H1 (cell line): Measurements from ENCODE around the gene HEPHL1. TPM values are rescaled to one million over a fixed set of nuclear protein-coding genes. Genes with fewer than 3 reads are reported as not detected.

Experiments used
- CTCF ChIA-PET: fragments of 300-600 bp; sonication (Branson Sonifier 250); formaldehyde crosslinking; loops from one replicate; lab custom pipeline; 2021; ENCODE audit not compliant: partially characterized antibody; lab: Charles Lee
- POLR2A ChIA-PET: fragments of 300-600 bp; sonication (Branson Sonifier 250); formaldehyde crosslinking; loops from one replicate; lab custom pipeline; 2021; ENCODE audit warnings: inconsistent platforms; ENCODE audit not compliant: partially characterized antibody; lab: Charles Lee
- DNase-seq, 2 experiments: peaks; one replicate each; pipeline versions ENCODE4 v3.0.0 to v3.0.0-alpha.2; 2010 to 2022; ENCODE audit warnings: low spot score in 2 of 2, low read depth in 1 of 2, mixed read lengths in 1 of 2
- FAIRE-seq: peaks from 2 replicates; lab custom pipeline; 2011; peaks lifted over from hg19 to GRCh38; lab: Jason Lieb, UNC
- H2AFZ ChIP-seq: 2 replicates; pipeline ENCODE4 v1.8.1; 2012; ENCODE audit warnings: low read length, inconsistent platforms
- H2AK5ac ChIP-seq: 2 replicates; pipeline ENCODE4 v1.6.1; 2013; ENCODE audit warnings: low read depth, low read length
- H2BK120ac ChIP-seq: replicated peaks from 2 replicates; pipeline ENCODE3; 2013; ENCODE audit warnings: low read depth, low read length, inconsistent platforms
- H2BK12ac ChIP-seq: 2 replicates; pipeline ENCODE4 v1.6.1; 2013; ENCODE audit warnings: low read depth, low read length
- H2BK15ac ChIP-seq: 2 replicates; pipeline ENCODE4 v1.6.1; 2013; ENCODE audit warnings: low read length
- H2BK20ac ChIP-seq: 2 replicates; pipeline ENCODE4 v1.6.1; 2013; ENCODE audit warnings: low read length
- H2BK5ac ChIP-seq: 2 replicates; pipeline ENCODE4 v1.6.1; 2013; ENCODE audit warnings: low read depth, low read length
- H3K14ac ChIP-seq: 2 replicates; pipeline ENCODE4 v1.6.1; 2013; ENCODE audit warnings: inconsistent platforms; ENCODE audit not compliant: insufficient read length
- H3K18ac ChIP-seq: 2 replicates; pipeline ENCODE4 v1.6.1; 2013; ENCODE audit warnings: low read length; ENCODE audit errors: extremely low read depth
- H3K23ac ChIP-seq: 2 replicates; pipeline ENCODE4 v1.6.1; 2013; ENCODE audit warnings: inconsistent platforms; ENCODE audit not compliant: insufficient read length
- H3K23me2 ChIP-seq: 2 replicates; pipeline ENCODE4 v1.6.1; 2013; ENCODE audit warnings: low read depth, low read length
- H3K27ac ChIP-seq: 2 replicates; pipeline ENCODE4 v1.6.1; 2011; ENCODE audit warnings: low read depth, low read length, inconsistent platforms
- H3K27me3 ChIP-seq, 4 experiments: replicated peaks in 1 of 4; 1 replicate in 1 of 4; 2 replicates in 3 of 4; pipeline versions ENCODE4 v1.6.1 to v1.8.1; 2011 to 2013; ENCODE audit warnings: low read length in 3 of 4, mild to moderate bottlenecking in 3 of 4, inconsistent platforms in 2 of 4, mixed read lengths in 2 of 4, moderate library complexity in 1 of 4; ENCODE audit not compliant: control insufficient read depth in 3 of 4, insufficient read depth in 3 of 4; ENCODE audit errors: extremely low read depth in 1 of 4
- H3K36me3 ChIP-seq, 4 experiments: 2 replicates each; pipeline versions ENCODE4 v1.6.1 to v1.8.1; 2011 to 2013; ENCODE audit warnings: mild to moderate bottlenecking in 4 of 4, low read length in 3 of 4, moderate library complexity in 2 of 4, control low read depth in 1 of 4, inconsistent platforms in 1 of 4; ENCODE audit not compliant: insufficient read depth in 4 of 4, control insufficient read depth in 2 of 4
- H3K4ac ChIP-seq: replicated peaks from 2 replicates; pipeline ENCODE3; 2013; ENCODE audit warnings: low read length, low read depth, mixed read lengths, inconsistent platforms; ENCODE audit not compliant: insufficient read length
- H3K4me1 ChIP-seq, 4 experiments: replicated peaks in 1 of 4; 1 replicate in 1 of 4; 2 replicates in 3 of 4; pipeline versions ENCODE4 v1.6.1 to v1.8.1; 2011 to 2013; ENCODE audit warnings: low read length in 3 of 4, inconsistent platforms in 2 of 4, mixed read lengths in 1 of 4; ENCODE audit not compliant: insufficient read depth in 4 of 4, control insufficient read depth in 3 of 4
- H3K4me2 ChIP-seq, 2 experiments: 2 replicates each; pipeline versions ENCODE4 v1.6.1 to v1.8.1; 2011 to 2013; ENCODE audit warnings: low read depth in 2 of 2, low read length in 2 of 2, control low read depth in 1 of 2, inconsistent platforms in 1 of 2, mild to moderate bottlenecking in 1 of 2; ENCODE audit not compliant: insufficient read depth in 1 of 2
- H3K4me3 ChIP-seq, 4 experiments: fragments of 200-600, 300-600 bp in 1 of 4; sonication (generic), shearing (Covaris generic), sonication (Bioruptor Twin) in 1 of 4; 2 replicates each; pipeline versions ENCODE4 v1.5.1 to v1.8.1; 2011 to 2016; ENCODE audit warnings: low read length in 4 of 4, low read depth in 3 of 4, control low read depth in 2 of 4, inconsistent platforms in 2 of 4, mild to moderate bottlenecking in 2 of 4, mixed read lengths in 1 of 4, moderate library complexity in 1 of 4; ENCODE audit not compliant: insufficient read depth in 2 of 4; ENCODE audit errors: extremely low read depth in 1 of 4
- H3K56ac ChIP-seq: replicated peaks from 2 replicates; pipeline ENCODE3; 2013; ENCODE audit warnings: low read depth, mild to moderate bottlenecking, mixed read lengths, low read length, inconsistent platforms; ENCODE audit not compliant: insufficient read length
- H3K79me1 ChIP-seq: 2 replicates; pipeline ENCODE4 v1.6.1; 2013; ENCODE audit warnings: low read depth, low read length, control low read depth
- H3K79me2 ChIP-seq, 2 experiments: 2 replicates each; pipeline versions ENCODE4 v1.6.1 to v1.8.1; 2012 to 2013; ENCODE audit warnings: low read length in 2 of 2, mild to moderate bottlenecking in 2 of 2, inconsistent platforms in 1 of 2; ENCODE audit not compliant: insufficient read depth in 2 of 2, control insufficient read depth in 1 of 2
- H3K9ac ChIP-seq, 4 experiments: replicated peaks in 1 of 4; 1 replicate in 1 of 4; 2 replicates in 3 of 4; pipeline versions ENCODE4 v1.6.1 to v1.8.1; 2011 to 2013; ENCODE audit warnings: low read depth in 3 of 4, low read length in 3 of 4, control low read depth in 2 of 4, mild to moderate bottlenecking in 2 of 4, moderate library complexity in 2 of 4, inconsistent platforms in 1 of 4; ENCODE audit errors: extremely low read depth in 1 of 4
- H3K9me3 ChIP-seq, 2 experiments: 2 replicates each; pipeline versions ENCODE4 v1.6.1 to v1.8.1; 2012 to 2013; ENCODE audit warnings: mild to moderate bottlenecking in 2 of 2, moderate library complexity in 2 of 2, control low read depth in 1 of 2, inconsistent platforms in 1 of 2, low read depth in 1 of 2, low read length in 1 of 2, mixed read lengths in 1 of 2; ENCODE audit not compliant: insufficient read depth in 2 of 2
- H4K20me1 ChIP-seq, 2 experiments: replicated peaks in 1 of 2; 2 replicates each; pipeline versions ENCODE3 to v1.8.1; 2011 to 2013; ENCODE audit warnings: inconsistent platforms in 2 of 2, low read length in 2 of 2, mild to moderate bottlenecking in 1 of 2; ENCODE audit not compliant: insufficient read depth in 2 of 2, control insufficient read depth in 1 of 2
- H4K5ac ChIP-seq: 2 replicates; pipeline ENCODE4 v1.6.1; 2013; ENCODE audit warnings: low read length, low read depth, mixed read lengths, inconsistent platforms; ENCODE audit not compliant: insufficient read length
- H4K8ac ChIP-seq: 2 replicates; pipeline ENCODE4 v1.8.0; 2013; ENCODE audit warnings: mild to moderate bottlenecking, moderate library complexity, low read length, inconsistent platforms; ENCODE audit not compliant: insufficient read depth; ENCODE audit errors: extremely low read depth
- H4K91ac ChIP-seq: replicated peaks from 2 replicates; pipeline ENCODE3; 2013; ENCODE audit warnings: low read length, mixed read lengths, inconsistent platforms; ENCODE audit not compliant: insufficient read length
- ASH2L ChIP-seq: fragments of 200-600, 300-600 bp; sonication (generic); IDR thresholded peaks from one replicate; pipeline ENCODE4 v1.7.1; 2017; ENCODE audit warnings: low read length
- CBX5 ChIP-seq: fragments of 300-800, 300-1000 bp; sonication (generic); IDR thresholded peaks from 2 replicates; pipeline ENCODE4 v1.7.1; 2016; ENCODE audit warnings: antibody characterized with exemption, low read length, low read depth
- SIX5 ChIP-seq: IDR thresholded peaks from 2 replicates; pipeline ENCODE4 v1.6.1; 2011; ENCODE audit warnings: mild to moderate bottlenecking, low read depth, low read length
- SP4 ChIP-seq: IDR thresholded peaks from 2 replicates; pipeline ENCODE4 v1.6.1; 2012; ENCODE audit warnings: low read length, inconsistent platforms
- SRF ChIP-seq: IDR thresholded peaks from 2 replicates; pipeline ENCODE4 v1.6.1; 2011; ENCODE audit warnings: mild to moderate bottlenecking, low read depth, low read length, moderate library complexity
- SUZ12 ChIP-seq: fragments of 200-600 bp; sonication (generic); IDR thresholded peaks from 2 replicates; pipeline ENCODE4 v1.6.1; 2012; ENCODE audit warnings: mild to moderate bottlenecking, inconsistent platforms, low read length, moderate library complexity, mixed read lengths
- TAF1 ChIP-seq: IDR thresholded peaks from 2 replicates; pipeline ENCODE4 v1.6.1; 2011; ENCODE audit warnings: mild to moderate bottlenecking, low read depth, low read length
- WGBS, 2 experiments: shearing (Covaris generic) in 1 of 2; methylation state at CpG; one replicate each; pipeline versions ENCODE4 v1.1.6 to v1.1.7; 2013 to 2015; ENCODE audit warnings: low lambda C conversion rate in 2 of 2, mixed read lengths in 2 of 2, inconsistent platforms in 1 of 2, low coverage in 1 of 2, missing lambda C conversion rate in 1 of 2; ENCODE audit not compliant: insufficient replicate concordance in 2 of 2, insufficient coverage in 1 of 2, insufficient read length in 1 of 2; ENCODE audit errors: extremely low coverage in 1 of 2, missing lambda C conversion rate in 1 of 2; 5-methylcytosine and 5-hydroxymethylcytosine counted together
- polyA plus RNA-seq, 7 experiments: library from polyadenylated mRNA; depleted of rRNA in 3 of 7; stranded (reverse) in 5 of 7; unstranded in 2 of 7; fragments of >200 nt in 5 of 7; fragments of 200-250 nt in 2 of 7; gene quantifications; 1 replicate in 5 of 7; 2 replicates in 1 of 7; 4 replicates in 1 of 7; pipeline versions ENCODE4 v1.2.1 to v1.2.3, GENCODE V29; 2011 to 2013; ENCODE audit warnings: missing spikeins in 2 of 7, mixed read lengths in 2 of 7
- total RNA-seq: library from RNA; stranded (reverse); fragmentation: NEBNext Ultra II Directional; extraction: Animal tissue kit (Norgen Biotek cat#: 25700); gene quantifications from 2 replicates; pipeline ENCODE4 v1.2.1, GENCODE V29; 2021
- TF ChIP-seq, protein P1 (sequence below): IDR thresholded peaks from 2 replicates; pipeline ENCODE4 v1.6.1; 2012; ENCODE audit warnings: inconsistent platforms

The HEPHL1 gene
- total and polyA plus RNA-seq, 2 of the 8 experiments (the other 6 are each of a cell fraction or from before 2014, with no cell fraction given) = 0.09 to 0.11 TPM

DNA sequence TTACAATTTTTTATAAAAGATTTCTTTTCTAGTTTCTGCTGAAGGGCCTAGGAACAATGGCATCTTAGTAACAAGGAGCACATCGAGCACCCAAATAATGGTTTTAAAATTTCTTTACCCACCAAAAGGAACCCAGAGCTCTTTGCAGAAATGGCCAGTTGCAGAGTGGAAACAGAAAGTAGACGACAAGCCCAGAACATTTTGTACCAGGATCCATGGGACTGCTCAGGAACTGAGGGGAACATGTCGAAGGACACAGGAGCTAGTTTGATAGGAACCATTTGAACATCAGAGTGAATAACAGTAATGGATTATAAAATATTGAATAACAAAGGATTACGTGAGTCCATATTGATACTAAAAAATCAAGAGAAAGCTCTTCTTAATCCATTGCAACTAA lies 124.8 kb downstream of the HEPHL1 start:
- Histone ChIP-seq H3K18ac (no peak overlapping the region), H4K5ac (no peak overlapping the region), H3K23me2 (no peaks in the 10 kb centered on the region), H2BK120ac (no peak overlapping the region), H3K56ac (no peak overlapping the region), H3K4me3 (no peak overlapping the region), H2BK15ac (no peak overlapping the region), H3K9me3 (no peaks in the 10 kb centered on the region), H3K4me1 (peaks cover 7 to 29% (median 21%) of the 10 kb centered on the region in 4 experiments), H3K14ac (no peak overlapping the region), H3K27ac (no peak overlapping the region), H2BK20ac (no peak overlapping the region), H4K8ac (no peak overlapping the region), H3K36me3 (peaks cover 0 to 3% (median 0%) of the 10 kb centered on the region in 4 experiments; a peak in 1 of 8 replicates), H3K9ac (no peak overlapping the region), H2AFZ (no peak overlapping the region), H2BK5ac (no peak overlapping the region), H3K4me2 (no peak overlapping the region), H2AK5ac (no peak overlapping the region), H2BK12ac (no peak overlapping the region), H4K91ac (no peak overlapping the region), H3K79me2 (peaks cover 47 to 100% of the 10 kb centered on the region in 2 experiments), H3K23ac (no peak overlapping the region), H3K79me1 (peaks cover 34% of the 10 kb centered on the region), H3K27me3 (no peaks in the 10 kb centered on the region), H4K20me1 (peaks cover 35 to 52% of the 10 kb centered on the region in 2 experiments), H3K4ac (no peak overlapping the region)
- POLR2A ChIA-PET = interaction anchor here (1.2 kb wide), 1 partner anchor 17 kb away, joined by 4 read pairs; the partner anchor contains the start of gene PANX1
- TF ChIP-seq SUZ12 (no peak), SIX5 (no peak), ASH2L (no peak), TAF1 (no peak), SP4 (no peak), CBX5 (no peak), SRF (no peak)
- TF ChIP-seq, protein P1, sequence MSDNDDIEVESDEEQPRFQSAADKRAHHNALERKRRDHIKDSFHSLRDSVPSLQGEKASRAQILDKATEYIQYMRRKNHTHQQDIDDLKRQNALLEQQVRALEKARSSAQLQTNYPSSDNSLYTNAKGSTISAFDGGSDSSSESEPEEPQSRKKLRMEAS = no peak
- WGBS, 2 experiments = 90% methylated on average over 4 of the region's 4 CpGs; no CpG with 5 or more reads in 1 of the 2 experiments
- DNase-seq = no peak
- CTCF ChIA-PET = interaction anchor here (0.8 to 2.1 kb wide), 2 partner anchors 9 to 14 kb away, joined by 3 to 7 read pairs; no protein-coding TSS in a partner anchor
- FAIRE-seq = no peak
